HepG2 (cell line): ENCODE results near the gene PTGIR. TPM values are rescaled to one million over a fixed set of nuclear protein-coding genes. Genes with fewer than 3 reads are reported as not detected.

ENCODE experiments used
- ATAC-seq: fragments of 200-7000 bp; cut with Tn5 transposase; 3 replicates; pipeline ENCODE4 v1.9.1; 2020; ENCODE audit warnings: mild to moderate bottlenecking, moderate library complexity
- BruUV-seq: library from RNA; stranded (reverse); fragments of 400-500 nt; replicated peaks from 2 replicates; lab custom pipeline; 2021; lab: Mats Ljungman, UMichigan
- CTCF ChIA-PET: fragments of 300-600 bp; formaldehyde crosslinking; extraction: SDS; loops from one replicate; lab custom pipeline; 2021; ENCODE audit warnings: low total read pairs, inconsistent platforms, low intra/inter-chr PET ratio; lab: Yijun Ruan, JAX
- POLR2A ChIA-PET: fragments of 350-600 bp; sonication (Branson Sonifier 250); formaldehyde crosslinking; loops from one replicate; lab custom pipeline; 2020; ENCODE audit warnings: antibody characterized with exemption, inconsistent platforms; lab: Yijun Ruan, JAX
- DNase-seq: peaks from one replicate; pipeline ENCODE4 v3.0.0-alpha.2; 2015; ENCODE audit warnings: low spot score
- FAIRE-seq: peaks from 3 replicates; lab custom pipeline; 2011; peaks lifted over from hg19 to GRCh38; lab: Jason Lieb, UNC
- H2AFZ ChIP-seq: one replicate; pipeline ENCODE4 v1.6.1; 2011; ENCODE audit warnings: low read length, inconsistent platforms
- H3K27ac ChIP-seq: fragments of 300-600 bp; 3 replicates; pipeline ENCODE4 v1.8.0; 2011; ENCODE audit warnings: mixed run types, mild to moderate bottlenecking, mixed read lengths, low read length, inconsistent platforms; ENCODE audit not compliant: insufficient read depth; ENCODE audit errors: extremely low read length
- H3K27me3 ChIP-seq, 2 experiments: fragments of 200-600 bp in 1 of 2; 2 replicates in 1 of 2; 3 replicates in 1 of 2; pipeline versions ENCODE4 v1.6.0 to v1.8.0; 2011; ENCODE audit warnings: low read length in 2 of 2, mild to moderate bottlenecking in 2 of 2, moderate library complexity in 2 of 2, inconsistent platforms in 1 of 2; ENCODE audit not compliant: insufficient read depth in 2 of 2, control insufficient read depth in 1 of 2
- H3K36me3 ChIP-seq, 2 experiments: fragments of 200-600 bp in 1 of 2; replicated peaks in 1 of 2; 2 replicates in 1 of 2; 3 replicates in 1 of 2; pipeline versions ENCODE4 v1.5.1 to v1.8.0; 2011; ENCODE audit warnings: low read length in 2 of 2, inconsistent platforms in 1 of 2; ENCODE audit not compliant: insufficient read depth in 2 of 2, control insufficient read depth in 1 of 2
- H3K4me1 ChIP-seq: 2 replicates; pipeline ENCODE4 v1.5.1; 2012; ENCODE audit warnings: low read length, inconsistent platforms; ENCODE audit not compliant: insufficient read depth
- H3K4me2 ChIP-seq: 2 replicates; pipeline ENCODE4 v1.6.0; 2011; ENCODE audit warnings: low read depth, low read length, inconsistent platforms
- H3K4me3 ChIP-seq, 3 experiments: fragments of 200-600 bp in 1 of 3; sonication (generic), shearing (Covaris generic) in 1 of 3; replicated peaks in 1 of 3; 2 replicates each; pipeline ENCODE4 v1.5.1; 2011 to 2016; ENCODE audit warnings: low read length in 3 of 3, inconsistent platforms in 2 of 3, low read depth in 2 of 3, mild to moderate bottlenecking in 2 of 3, control low read depth in 1 of 3, mixed read lengths in 1 of 3; ENCODE audit not compliant: insufficient read depth in 1 of 3
- H3K79me2 ChIP-seq: one replicate; pipeline ENCODE4 v1.6.1; 2011; ENCODE audit warnings: low read length, inconsistent platforms; ENCODE audit not compliant: insufficient read depth
- H3K9ac ChIP-seq: 2 replicates; pipeline ENCODE4 v1.6.0; 2011; ENCODE audit warnings: mild to moderate bottlenecking, low read depth, low read length, inconsistent platforms; ENCODE audit not compliant: insufficient read depth
- H3K9me3 ChIP-seq: 2 replicates; pipeline ENCODE4 v1.5.1; 2012; ENCODE audit warnings: mild to moderate bottlenecking, low read length
- H4K20me1 ChIP-seq: 2 replicates; pipeline ENCODE4 v1.6.0; 2011; ENCODE audit warnings: inconsistent platforms, mild to moderate bottlenecking, low read length, moderate library complexity; ENCODE audit not compliant: insufficient read depth
- DNMT1 ChIP-seq: sonication (generic); formaldehyde crosslinking; IDR thresholded peaks from 2 replicates; pipeline ENCODE4 v1.5.1; 2020; ENCODE audit warnings: mild to moderate bottlenecking, missing genetic modification reagents
- HOXD1 ChIP-seq: sonication (generic); formaldehyde crosslinking; IDR thresholded peaks from 2 replicates; pipeline ENCODE4 v1.5.0; 2020; ENCODE audit warnings: missing genetic modification reagents
- MLXIP ChIP-seq: sonication (generic); formaldehyde crosslinking; IDR thresholded peaks from 2 replicates; pipeline ENCODE4 v1.9.0; 2021; ENCODE audit warnings: missing genetic modification reagents, borderline replicate concordance
- PAX8 ChIP-seq: sonication (generic); formaldehyde crosslinking; IDR thresholded peaks from 2 replicates; pipeline ENCODE4 v1.8.0; 2022; ENCODE audit warnings: mild to moderate bottlenecking, missing genetic modification reagents, borderline replicate concordance
- PLSCR1 ChIP-seq: sonication (generic); formaldehyde crosslinking; IDR thresholded peaks from 2 replicates; pipeline ENCODE4 v1.5.0; 2020; ENCODE audit warnings: missing genetic modification reagents, mild to moderate bottlenecking, borderline replicate concordance
- TIGD3 ChIP-seq: sonication (generic); formaldehyde crosslinking; IDR thresholded peaks from 2 replicates; pipeline ENCODE4 v1.5.1; 2020; ENCODE audit warnings: mild to moderate bottlenecking, missing genetic modification reagents, borderline replicate concordance
- ZSCAN25 ChIP-seq: sonication (generic); formaldehyde crosslinking; IDR thresholded peaks from 2 replicates; pipeline ENCODE4 v1.8.0; 2022; ENCODE audit warnings: mild to moderate bottlenecking, missing genetic modification reagents
- in situ Hi-C: cut with HindIII; loops from 2 replicates; pipeline ENCODE4 v1.10.0; 2017; ENCODE audit warnings: low pct_unique_long_range_greater_than_20kb; ENCODE audit not compliant: extremely low pct_ligation_motif_present
- intact Hi-C: fragments of 100-400 bp; cut with micrococcal nuclease; formaldehyde crosslinking; loops from one replicate; pipeline ENCODE4 v1.10.0; 2022; ENCODE audit not compliant: unreplicated experiment
- polyA plus RNA-seq, 8 experiments: library from polyadenylated mRNA; depleted of rRNA in 3 of 8; stranded (reverse) in 7 of 8; unstranded in 1 of 8; fragments of >200 nt; fragmentation: Illumina TruSeq in 4 of 8; extraction: Trizol in 4 of 8; gene quantifications; 2 replicates each; pipeline versions ENCODE4 v1.2.1 to v1.2.3, GENCODE V29; 2011 to 2016; ENCODE audit warnings: low read depth in 4 of 8, missing spikeins in 1 of 8, mixed read lengths in 1 of 8; ENCODE audit not compliant: insufficient read depth in 1 of 8
- total RNA-seq, 5 experiments: library from RNA; depleted of rRNA; stranded (reverse); fragments of >200 nt; fragmentation: Illumina TruSeq; extraction: Trizol; gene quantifications; 2 replicates each; pipeline ENCODE4 v1.2.3, GENCODE V29; 2016; ENCODE audit warnings: low read depth in 1 of 5
- TF ChIP-seq, protein P1 (sequence below): sonication (generic); formaldehyde crosslinking; IDR thresholded peaks from 2 replicates; pipeline ENCODE4 v1.4.0; 2020; ENCODE audit warnings: missing genetic modification reagents, mild to moderate bottlenecking, borderline replicate concordance
- TF ChIP-seq, protein P2 (sequence below), 2 experiments: sonication (generic) in 1 of 2; formaldehyde crosslinking in 1 of 2; IDR thresholded peaks; 2 replicates each; pipeline versions ENCODE4 v1.5.1 to v1.6.1; 2011 to 2020; ENCODE audit warnings: borderline replicate concordance in 1 of 2, low read depth in 1 of 2, low read length in 1 of 2, mild to moderate bottlenecking in 1 of 2, missing genetic modification reagents in 1 of 2, moderate library complexity in 1 of 2

PTGIR gene
- total and polyA plus RNA-seq, 2 of the 13 experiments (the other 11 are each of a cell fraction or from before 2014, with no cell fraction given), result not detected

DNA sequence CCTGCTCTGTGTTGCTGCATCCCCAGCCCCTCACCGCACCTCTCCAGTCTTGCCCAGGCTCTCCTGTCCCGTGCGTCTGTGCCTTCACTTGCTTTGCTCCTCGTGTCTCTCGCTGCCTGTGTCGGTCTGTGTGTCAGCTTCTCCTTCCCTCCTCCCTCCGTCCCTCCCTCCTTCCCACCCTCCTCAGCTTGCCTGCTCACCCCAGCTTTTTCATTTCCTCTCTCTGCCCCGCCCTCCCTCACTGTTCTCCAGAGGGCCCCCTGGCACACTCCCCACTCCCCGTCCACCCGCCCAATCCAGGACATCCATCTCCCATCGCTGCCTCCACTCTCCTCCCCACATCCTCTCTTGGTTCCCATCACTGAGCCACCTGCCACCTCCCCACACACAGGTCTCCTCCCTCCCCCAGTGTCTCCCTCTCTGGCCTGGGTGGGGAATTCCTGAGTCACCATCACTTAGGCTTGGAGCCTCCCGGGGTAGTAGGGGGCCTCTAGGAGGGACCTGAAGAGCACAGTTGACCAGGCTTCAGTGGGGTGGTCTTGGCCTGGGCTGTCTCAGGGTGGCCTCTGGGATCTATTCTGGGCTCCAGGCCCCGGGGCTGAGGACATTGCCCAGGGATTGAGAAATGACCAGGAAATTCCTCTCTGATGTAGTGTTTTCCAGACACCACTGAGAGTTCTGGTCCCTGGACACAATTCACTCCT lies at the start of gene PTGIR (continued):
- no peak for TF ChIP-seq PLSCR1 (CRISPR knock-in tag)
- TF ChIP-seq, all 625 proteins: peak for 0

- no peak overlapping the region for H2AFZ ChIP-seq
- no peaks in the 10 kb centered on the region for H3K27me3 ChIP-seq
- H3K27ac ChIP-seq, result no peak overlapping the region
- in situ Hi-C loops, result no loop called here
- no peak for FAIRE-seq
- H3K4me3 ChIP-seq, result no peak overlapping the region
- ChIA-PET CTCF (no interaction called here), POLR2A (no interaction called here)
- H3K4me1 ChIP-seq, result peaks cover 10% of the 10 kb centered on the region; the same call in 1 of the 2 replicates
- H3K79me2 ChIP-seq, result no peaks in the 10 kb centered on the region
- intact Hi-C loops, result no loop called here
- H3K36me3 ChIP-seq, result peaks cover 1 to 16% of the 10 kb centered on the region in 2 experiments
- no peak overlapping the region for H3K9ac ChIP-seq
- no TSS peak for BruUV-seq
- DNase-seq, result no peak
- H3K9me3 ChIP-seq, result no peaks in the 10 kb centered on the region
- no peak overlapping the region for H3K4me2 ChIP-seq
- no peak for ATAC-seq
- H4K20me1 ChIP-seq, result no peaks in the 10 kb centered on the region
- TF ChIP-seq DNMT1, result no peak
- no peak for TF ChIP-seq PAX8 (CRISPR knock-in tag)
- TF ChIP-seq, protein P1, sequence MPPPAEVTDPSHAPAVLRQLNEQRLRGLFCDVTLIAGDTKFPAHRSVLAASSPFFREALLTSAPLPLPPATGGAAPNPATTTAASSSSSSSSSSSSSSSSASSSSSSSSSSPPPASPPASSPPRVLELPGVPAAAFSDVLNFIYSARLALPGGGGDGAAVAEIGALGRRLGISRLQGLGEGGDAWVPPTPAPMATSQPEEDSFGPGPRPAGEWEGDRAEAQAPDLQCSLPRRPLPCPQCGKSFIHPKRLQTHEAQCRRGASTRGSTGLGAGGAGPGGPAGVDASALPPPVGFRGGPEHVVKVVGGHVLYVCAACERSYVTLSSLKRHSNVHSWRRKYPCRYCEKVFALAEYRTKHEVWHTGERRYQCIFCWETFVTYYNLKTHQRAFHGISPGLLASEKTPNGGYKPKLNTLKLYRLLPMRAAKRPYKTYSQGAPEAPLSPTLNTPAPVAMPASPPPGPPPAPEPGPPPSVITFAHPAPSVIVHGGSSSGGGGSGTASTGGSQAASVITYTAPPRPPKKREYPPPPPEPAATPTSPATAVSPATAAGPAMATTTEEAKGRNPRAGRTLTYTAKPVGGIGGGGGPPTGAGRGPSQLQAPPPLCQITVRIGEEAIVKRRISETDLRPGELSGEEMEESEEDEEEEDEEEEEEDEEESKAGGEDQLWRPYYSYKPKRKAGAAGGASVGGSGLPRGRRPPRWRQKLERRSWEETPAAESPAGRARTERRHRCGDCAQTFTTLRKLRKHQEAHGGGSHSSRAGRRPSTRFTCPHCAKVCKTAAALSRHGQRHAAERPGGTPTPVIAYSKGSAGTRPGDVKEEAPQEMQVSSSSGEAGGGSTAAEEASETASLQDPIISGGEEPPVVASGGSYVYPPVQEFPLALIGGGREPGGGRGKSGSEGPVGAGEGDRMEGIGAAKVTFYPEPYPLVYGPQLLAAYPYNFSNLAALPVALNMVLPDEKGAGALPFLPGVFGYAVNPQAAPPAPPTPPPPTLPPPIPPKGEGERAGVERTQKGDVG (CRISPR knock-in tag), result no peak
- no peak for TF ChIP-seq HOXD1 (CRISPR knock-in tag)
- TF ChIP-seq, protein P2, sequence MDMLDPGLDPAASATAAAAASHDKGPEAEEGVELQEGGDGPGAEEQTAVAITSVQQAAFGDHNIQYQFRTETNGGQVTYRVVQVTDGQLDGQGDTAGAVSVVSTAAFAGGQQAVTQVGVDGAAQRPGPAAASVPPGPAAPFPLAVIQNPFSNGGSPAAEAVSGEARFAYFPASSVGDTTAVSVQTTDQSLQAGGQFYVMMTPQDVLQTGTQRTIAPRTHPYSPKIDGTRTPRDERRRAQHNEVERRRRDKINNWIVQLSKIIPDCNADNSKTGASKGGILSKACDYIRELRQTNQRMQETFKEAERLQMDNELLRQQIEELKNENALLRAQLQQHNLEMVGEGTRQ (IDR thresholded peaks at IDR 0.05; ENCODE audit: low read depth, low read length), result no peak
- TF ChIP-seq, protein P2 (CRISPR knock-in tag; IDR thresholded peaks at IDR 0.05; ENCODE audit: borderline replicate concordance), result no peak
- no peak for TF ChIP-seq MLXIP
- no peak for TF ChIP-seq ZSCAN25 (CRISPR knock-in tag)
- TF ChIP-seq TIGD3 (CRISPR knock-in tag), result no peak
Measured at GRCh38 chr19:46670813-46671212, 45.9 kb upstream of the PTGIR start.
